HG02970 (cell line): ENCODE measurements around the gene CTU1.

Source experiments
- ATAC-seq: cut with Tn5 transposase; IDR thresholded peaks from one replicate; pipeline ENCODE4 v1.9.1; 2021; ENCODE audit warnings: mild to moderate bottlenecking, moderate library complexity, moderate number of reproducible peaks; ENCODE audit not compliant: unreplicated experiment, low FRiP score

CTU1 gene

DNA sequence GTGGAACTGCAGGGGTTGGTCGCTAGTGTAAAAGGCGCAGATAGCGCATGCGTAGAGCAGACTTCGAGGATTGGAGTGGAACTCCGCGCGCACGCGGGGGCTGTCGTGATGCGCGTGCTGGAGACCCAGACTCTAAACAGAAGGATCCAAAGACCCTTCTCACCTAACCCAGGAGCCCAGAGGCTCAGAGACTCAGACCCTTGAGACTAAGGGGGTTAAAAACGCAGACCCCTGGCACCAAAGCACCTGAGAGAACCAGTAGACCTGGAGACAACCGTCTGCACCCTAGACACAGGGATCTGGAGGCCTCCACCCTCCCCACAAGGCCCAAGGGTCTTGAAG lies 567 bp upstream of the CTU1 start:
- peak; percentile 31 for ATAC-seq

DNA sequence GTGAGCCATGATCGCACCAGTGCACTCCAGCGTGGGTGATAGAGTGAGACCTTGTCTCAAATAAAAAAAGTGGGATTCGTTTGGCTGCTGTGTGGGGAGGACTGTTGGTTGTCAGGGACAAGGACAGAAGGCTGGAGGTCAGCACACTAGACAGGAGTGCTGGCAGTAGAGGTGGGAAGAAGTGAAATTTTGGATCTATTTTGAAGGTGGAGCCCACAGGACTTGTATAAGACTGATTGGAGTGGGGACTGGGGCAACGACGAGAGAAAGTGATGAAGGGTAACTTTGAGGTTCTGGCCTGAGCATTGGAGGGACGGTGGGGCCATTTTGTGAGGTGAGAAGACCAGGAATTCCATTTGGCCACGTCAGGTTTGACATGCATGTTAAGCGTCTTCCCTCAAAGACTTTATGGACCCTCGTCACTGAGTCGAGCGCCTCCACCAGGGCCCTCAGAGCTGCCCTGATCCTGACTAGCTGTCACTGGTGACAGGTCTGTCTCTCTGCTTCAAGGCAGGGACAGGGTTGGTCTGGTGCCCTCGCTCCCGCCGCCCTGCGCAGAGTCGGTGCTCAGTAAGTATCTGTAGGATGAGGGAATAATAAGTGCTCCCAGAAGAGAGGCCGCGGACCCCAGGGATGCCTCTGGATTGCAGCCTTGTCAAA lies 673 bp downstream of the CTU1 start:
- no peak for ATAC-seq

DNA sequence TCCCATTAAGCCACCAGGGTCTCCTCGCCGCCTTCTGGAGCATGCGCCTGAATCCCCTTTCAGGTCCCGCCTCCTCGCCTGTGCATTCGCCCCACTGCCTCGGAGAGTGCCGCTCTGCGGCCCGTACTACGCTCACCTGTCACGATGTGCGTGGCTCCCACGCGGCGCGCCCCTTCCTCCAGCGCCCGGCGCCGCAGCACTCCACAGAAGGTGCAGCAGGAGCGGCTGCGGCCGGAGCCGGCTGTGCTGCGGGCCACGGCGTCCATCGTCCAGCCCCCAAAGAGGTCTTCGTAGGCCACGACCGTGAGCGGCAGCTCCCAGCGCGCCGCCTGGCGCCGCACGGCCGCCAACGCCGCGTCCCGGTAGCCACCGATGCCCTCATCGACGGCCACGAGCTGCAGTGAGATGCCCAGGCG lies 4.3 kb downstream of the CTU1 start:
- ATAC-seq: no peak

DNA sequence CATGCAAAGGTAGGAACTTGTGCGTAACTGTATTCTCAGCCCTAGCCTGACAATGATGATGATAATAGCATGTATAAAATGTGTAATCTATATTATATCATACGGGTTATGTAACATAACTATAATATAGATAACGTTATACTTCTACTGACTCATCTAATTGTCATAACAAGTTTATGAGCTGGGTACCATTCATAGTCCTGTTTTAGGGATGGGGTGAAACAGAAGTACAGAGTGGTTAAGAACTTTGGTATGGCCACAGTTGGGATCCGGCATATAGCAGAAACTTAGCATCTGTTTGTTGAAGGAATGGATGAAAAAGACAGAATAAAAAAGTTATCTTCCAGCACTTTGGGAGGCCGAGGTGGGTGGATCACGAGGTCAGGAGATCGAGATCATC lies 5.2 kb downstream of the CTU1 start:
- ATAC-seq: no peak

DNA sequence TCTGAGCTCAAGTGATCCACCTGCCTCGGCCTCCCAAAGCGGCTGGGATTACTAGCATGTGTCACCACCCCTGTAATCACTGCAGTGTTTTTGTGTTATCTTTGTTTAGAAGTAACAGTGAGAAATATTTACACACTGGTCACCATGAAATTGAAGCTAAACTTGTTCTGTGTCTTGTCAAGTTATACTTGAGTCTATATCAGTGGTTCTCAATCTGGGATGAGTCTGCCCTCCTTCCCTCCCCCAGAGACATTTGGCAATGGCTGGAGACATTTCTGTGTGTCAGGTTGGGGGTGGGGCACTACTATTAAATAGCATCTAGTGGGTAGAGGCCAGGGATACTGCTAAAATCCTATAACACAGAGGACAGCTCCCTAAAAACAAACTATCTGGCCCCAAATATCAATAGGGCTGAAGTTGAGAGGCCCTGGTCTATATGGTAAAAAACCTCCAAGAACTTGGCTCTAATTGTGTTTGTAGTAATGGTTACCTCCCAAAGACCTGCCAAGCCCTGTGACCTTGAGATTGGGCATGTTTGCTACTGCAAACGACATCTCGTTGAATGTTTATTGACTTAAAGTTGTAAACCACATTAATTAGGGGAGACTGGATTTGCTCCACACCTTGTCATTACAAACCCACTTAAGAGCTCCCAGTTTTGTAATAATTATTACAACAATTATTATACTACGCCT lies 6.9 kb downstream of the CTU1 start:
- no peak for ATAC-seq

DNA sequence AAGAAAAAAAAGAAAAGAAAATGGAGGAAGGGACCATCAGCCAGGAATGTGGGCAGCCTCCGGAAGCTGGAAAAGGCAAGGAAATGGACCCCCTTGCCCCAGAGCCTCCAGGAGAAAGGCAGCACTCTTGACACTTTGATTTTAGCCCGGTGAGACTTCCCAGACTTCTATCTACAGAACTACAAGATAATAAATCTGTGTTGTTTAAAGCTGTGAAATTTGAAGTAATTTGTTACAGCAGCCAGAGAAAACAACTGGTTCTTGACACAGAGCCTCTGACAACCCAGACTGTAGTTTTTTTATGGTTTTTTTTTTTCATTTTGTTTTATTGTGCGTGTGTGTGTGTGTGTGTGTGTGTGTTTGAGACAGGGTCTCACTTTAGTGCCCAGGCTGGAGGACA lies 7.6 kb downstream of the CTU1 start:
- no peak for ATAC-seq

DNA sequence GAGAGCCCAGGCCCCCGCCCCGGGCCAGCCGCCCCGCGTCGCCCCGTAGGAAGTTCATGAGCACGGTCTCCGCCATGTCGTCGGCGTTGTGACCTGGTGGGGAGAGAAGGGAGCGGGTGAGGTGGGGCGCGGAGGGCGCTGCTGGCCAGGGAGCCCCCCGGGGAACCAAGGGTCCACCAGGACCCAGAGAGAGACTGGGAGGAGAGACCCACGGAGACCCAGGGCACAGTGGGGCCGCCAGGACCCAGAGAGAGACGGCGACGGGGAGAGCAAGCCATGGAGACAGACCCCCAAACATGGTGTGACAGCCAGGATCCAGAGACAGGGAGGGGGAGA lies 9.2 kb downstream of the CTU1 start:
- no peak for ATAC-seq

DNA sequence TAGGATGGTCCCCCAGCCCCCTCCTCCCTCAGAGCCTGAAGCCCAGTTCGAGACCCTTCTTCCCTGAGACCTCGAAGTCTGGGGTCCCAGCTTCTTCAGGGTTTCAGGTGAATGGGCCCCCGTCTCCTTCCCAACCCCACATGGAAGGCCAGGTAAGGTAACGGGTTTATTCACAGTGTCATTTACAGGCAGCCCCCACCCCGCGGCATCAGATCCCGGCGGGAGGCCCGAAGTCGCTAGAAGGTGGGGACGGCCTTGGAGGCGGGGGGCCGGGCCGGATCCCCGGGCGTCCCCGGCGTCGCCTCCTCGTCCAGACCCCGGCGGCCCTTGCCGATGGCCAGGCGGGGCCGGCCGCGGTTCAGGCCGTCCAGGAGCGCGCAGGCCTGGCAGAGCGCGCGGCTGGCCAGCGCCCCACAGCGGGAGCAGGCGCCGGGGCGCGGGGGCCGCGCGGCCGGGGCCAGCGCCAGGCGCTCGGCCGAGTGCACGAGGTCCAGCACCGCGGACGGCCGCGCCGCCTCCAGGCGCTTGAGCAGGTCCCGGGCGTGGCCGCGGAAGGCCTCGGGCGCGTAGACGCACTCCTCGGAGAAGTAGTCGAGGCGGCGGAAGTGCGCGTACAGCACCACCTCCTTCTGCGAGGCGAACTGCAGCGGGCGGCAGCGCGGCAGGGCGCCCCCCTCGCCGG lies 9.7 kb downstream of the CTU1 start:
- no peak for ATAC-seq

DNA sequence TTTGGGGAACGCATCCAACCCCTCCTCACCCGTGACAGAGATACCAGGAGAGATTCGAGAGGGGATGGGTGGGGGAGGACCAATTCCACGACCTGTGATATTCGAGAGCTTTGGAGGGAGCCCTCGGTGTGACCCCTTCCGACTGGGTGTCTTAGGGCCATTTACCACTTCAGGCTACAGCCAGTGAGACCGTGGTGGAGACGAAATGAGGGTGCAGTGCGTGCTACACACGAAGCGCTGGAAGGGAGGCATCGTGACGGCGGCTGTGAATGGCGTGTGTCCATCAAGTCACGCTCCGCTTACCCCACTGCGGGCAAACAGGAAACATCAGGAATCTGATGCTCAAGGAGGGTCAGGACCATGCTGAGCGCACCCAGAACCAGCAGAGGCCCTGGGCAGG lies 10.4 kb downstream of the CTU1 start:
- no peak for ATAC-seq

DNA sequence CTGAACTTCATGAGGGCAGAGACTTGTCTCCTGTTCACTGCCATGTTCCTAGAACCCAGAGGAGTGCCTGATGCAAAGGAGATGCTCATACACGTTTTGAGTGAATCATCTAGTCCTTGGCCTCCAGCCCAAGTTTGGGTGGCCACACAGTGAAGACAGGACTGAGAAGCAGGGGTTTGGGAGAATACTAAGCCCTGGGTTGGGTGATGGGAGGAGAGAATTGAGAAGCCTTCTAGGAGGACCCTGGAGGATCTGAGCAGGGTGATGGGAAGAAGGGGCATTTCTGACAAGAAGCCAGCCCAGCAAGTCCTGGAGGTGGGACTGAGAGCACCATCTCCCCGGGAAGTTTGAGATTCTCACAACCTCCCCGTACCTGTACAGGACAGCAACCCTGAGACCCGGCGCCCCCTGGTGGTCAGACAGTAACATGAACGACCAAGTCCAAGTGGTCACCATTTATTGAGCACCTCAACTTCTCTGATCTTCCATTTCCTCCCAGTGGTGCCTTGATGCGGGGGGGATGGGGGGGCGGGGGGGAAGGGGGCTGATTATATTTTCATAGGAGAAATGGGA lies 11.0 kb downstream of the CTU1 start:
- no peak for ATAC-seq

DNA sequence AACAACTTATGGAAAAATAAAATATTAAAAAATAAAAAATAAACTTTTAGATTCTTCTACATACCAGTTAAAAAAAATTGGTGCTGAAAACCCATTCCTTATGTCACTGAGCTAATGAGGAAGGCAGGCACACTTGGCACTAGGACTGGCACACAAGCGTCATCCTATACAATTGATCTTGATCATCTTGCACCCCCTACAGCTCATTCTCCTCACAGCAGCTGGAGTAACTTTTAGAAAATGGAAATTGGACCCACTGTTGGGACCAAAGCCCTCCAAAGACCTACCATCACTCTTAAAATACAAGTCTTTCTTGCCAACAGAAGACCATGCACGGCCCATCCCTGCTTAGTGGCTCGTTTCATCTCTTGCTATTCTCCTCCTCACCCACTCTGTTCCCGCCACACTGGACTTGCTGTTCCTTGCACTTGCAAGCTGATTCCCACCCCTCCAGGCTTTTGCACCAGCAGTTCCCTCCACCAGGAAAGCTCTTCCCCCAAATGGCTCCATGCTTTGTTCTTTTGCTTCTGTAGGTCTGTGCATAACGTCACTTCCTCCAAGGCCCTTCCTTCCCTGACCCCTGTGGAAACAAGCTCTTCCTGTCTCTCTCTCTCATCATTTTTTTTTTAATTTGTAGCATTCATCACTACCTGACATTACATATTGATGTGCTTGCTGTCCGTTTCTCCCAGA lies 11.6 kb downstream of the CTU1 start:
- ATAC-seq: no peak

DNA sequence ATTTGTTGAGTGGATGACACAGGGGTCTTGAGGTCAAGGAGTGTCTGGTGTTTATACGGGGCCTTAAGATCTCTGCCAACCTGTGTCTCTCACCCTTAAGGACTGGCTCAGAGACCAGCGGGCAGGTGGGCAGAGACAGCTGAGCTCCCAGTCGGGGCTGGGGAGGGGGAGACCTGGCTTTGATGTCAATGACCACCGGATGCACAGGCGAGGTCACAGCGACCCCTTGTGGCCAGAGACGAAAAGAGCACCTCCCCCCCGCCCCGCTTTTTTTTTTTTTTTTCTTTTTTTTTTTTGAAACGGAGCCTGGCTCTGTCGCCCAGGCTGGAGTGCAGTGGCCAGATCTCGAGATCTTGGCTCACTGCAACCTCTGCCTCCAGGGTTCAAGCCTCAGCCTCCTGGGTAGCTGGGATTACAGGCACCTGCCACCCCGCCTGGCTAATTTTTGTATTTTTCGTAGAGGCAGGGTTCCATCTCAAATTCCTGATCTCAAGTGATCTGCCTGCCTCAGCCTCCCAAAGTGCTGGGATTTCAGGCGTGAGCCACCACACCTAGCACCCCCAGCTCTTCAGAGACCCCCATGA lies 13.4 kb downstream of the CTU1 start:
- no peak for ATAC-seq

DNA sequence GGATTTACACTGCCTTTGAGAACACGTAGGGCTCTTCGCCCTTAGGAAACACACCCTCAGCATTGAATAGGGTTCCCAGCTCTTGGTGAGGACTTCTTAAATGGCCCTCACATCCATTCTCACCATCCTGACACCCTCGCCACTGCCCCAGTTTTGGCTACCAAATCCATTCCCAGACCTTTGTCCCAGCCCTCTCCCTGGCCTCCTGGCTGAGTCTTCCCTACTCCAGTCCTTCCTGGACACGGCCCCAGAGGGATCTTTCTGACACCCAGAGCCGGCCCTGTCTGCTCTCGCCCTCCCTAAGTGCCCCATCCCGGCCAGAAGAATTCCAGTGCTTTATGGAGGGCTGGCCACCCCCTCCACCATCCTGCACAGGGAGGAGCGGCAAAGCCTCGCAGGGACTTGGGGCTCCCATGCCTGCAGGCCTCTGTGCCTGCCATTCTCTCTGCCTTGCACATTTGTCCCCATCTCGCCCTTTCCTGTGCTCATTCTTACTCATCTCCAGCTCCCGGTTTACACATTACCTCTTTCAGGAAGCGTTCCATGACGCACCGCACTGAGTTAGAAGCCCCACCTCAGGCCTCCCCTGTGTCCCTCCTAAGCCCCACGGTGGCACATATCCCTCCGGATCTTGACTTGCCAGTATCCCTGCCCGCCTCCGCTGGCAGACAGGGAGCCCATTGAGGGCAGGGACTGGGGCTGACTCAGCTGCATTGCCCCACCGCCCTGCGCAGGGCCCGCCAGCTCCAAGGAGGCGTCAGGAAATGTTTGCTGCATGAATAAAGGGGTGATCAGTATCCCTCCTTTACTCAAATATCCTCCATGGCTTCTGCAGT lies 14.5 kb downstream of the CTU1 start:
- ATAC-seq: no peak

DNA sequence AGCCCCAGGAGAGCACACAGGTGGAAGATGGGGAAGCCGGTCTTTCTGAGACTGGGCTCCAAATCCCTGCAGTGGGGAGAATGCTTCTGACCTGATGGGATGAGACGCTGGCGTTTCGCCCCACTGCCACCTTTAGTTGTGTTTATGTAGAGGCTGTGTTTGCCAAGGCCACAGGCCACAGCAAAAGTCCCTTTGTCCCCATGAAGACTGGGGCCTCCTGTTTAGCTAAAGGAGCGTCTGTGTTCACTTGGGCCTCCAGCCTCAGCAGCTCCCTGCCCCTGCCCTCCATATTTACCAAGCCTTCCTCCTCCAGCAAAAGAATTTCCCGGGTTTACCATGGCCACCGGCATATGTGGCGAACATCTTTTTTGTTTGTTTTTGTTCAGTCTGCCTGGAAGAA lies 15.1 kb downstream of the CTU1 start:
- ATAC-seq: no peak

DNA sequence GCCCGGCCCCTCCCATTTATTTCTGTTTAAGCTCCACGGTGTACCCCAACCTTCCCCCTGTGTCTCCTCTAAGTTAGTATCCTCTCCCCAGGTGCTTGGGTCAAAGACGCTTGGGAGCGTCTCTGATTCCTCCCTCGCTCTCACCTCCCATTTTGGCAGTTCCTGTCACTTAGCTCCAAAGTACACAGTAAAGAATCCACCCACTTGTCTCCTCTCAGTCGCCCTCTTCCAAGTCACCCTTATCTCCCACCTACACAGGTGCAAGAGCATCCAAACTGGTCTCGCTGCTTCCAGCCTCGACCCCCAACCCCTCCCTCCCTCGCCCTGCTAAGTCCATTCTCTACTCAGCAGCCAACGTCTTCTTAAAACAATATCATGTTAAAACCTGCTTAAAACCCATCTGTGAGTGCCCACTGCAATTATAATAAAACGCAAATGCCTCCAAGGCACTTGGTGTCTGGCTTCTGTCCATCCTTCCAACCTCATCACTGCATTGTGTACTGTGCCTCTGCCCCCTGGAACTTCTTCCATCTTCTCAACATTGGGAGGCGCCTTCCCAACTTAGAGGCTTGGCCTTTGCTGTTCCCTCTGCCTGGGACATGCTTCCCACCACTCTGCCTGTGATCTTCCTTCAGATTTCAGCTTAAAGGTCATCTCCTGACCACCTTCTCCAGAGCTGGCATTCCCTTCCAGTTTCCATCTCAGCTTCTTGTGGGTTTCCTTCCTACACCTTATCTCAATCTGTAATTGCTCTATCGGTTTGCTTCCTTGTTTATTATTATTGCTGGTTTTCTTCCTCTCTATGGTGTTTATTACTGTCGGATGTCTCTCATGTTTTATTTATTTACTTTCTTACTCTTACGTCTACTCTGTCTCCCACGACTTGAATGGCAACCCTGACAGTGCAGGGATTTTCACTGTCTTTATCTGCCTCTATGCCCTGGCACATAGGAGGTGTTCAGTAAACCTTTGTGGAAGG lies 16.0 kb downstream of the CTU1 start:
- ATAC-seq: no peak

DNA sequence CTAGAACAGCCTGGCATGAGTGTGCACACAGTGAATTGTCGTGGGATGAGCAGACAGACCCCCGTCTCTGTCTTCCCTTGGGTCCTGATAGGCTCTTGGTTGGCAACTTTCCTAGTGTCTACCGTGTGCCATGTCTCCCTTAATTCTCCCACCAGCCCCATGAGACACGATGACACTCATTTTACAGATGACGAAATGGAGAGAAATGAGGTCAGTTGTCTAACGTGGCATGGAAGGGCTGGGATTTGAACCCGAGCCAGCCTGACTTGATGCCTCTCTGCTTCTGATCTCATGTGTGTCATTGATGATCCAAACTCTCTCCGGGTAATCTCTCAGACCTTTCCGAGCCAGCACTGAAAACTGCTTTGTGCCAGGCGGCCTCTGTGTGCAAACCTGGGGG lies 17.1 kb downstream of the CTU1 start:
- ATAC-seq: no peak

DNA sequence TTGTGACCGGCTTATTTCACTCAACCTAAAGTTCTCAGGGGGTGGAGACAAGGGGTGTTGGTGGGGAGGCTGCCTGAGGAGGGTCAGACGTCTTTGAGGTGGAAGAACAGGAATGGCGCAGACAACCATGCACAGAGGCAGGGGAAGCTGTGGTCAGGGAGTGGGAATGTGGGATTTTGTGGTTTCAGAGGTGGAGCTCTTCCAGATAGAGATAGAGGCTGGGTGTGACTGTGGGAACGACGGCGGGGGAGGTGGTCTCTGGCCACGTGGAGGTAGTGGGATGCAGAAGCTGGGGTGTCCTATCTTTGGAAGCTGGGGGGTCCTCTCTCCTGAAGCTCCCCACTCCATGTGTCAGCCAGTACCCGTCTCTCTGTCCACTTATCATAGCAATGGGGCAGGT lies 17.7 kb downstream of the CTU1 start:
- ATAC-seq: no peak

DNA sequence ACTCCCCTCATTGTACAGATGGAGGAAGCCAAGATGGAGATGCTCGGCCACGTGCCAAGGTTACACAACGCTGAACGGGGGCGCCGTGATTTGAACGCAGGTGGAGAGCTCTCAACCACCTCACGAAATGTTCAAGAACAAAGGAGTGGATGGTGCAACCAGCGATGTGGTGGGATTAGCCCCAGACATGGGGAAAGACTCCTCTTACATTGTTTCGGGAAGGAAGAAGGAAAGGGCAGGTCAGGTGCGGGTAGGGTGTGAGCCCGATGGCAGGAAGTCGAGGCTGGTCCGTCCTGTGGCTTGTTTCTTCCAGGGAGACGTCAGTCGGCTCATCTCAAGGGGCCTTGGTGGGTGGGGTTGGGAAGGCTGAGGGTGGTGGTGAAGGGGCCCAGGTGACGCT lies 18.4 kb downstream of the CTU1 start:
- no peak for ATAC-seq
